Smooth muscle cell (in vitro differentiated cells): Measurements from ENCODE around the gene PGAP1. TPM values are rescaled to one million over a fixed set of nuclear protein-coding genes. Genes with fewer than 3 reads are reported as not detected.

Experiments used
- DNase-seq: peaks from one replicate; lab custom pipeline; 2025; ENCODE audit not compliant: unreplicated experiment; lab: John Stamatoyannopoulos, UW
- H2AFZ ChIP-seq: fragments of 200-600 bp; sonication (generic); 2 replicates; pipeline ENCODE4 v1.6.0; 2016; ENCODE audit warnings: antibody characterized with exemption, low read depth, mild to moderate bottlenecking
- H3F3A ChIP-seq: fragments of 200-600 bp; sonication (generic); 2 replicates; pipeline ENCODE4 v1.6.0; 2017; ENCODE audit warnings: antibody characterized with exemption, low read depth
- H3K27ac ChIP-seq: fragments of 200-600 bp; sonication (generic); 2 replicates; pipeline ENCODE4 v1.5.1; 2016; ENCODE audit warnings: low read depth, mild to moderate bottlenecking
- H3K27me3 ChIP-seq: fragments of 200-600 bp; sonication (generic); 2 replicates; pipeline ENCODE4 v1.6.1; 2016; ENCODE audit warnings: low read depth, mild to moderate bottlenecking
- H3K36me3 ChIP-seq: fragments of 200-600 bp; sonication (generic); 2 replicates; pipeline ENCODE4 v1.5.1; 2016; ENCODE audit warnings: low read depth
- H3K4me1 ChIP-seq: fragments of 200-600 bp; sonication (generic); 2 replicates; pipeline ENCODE4 v1.5.1; 2016; ENCODE audit warnings: low read depth
- H3K4me2 ChIP-seq: fragments of 200-600 bp; sonication (generic); 2 replicates; pipeline ENCODE4 v1.6.0; 2016; ENCODE audit warnings: mild to moderate bottlenecking
- H3K4me3 ChIP-seq: fragments of 200-600 bp; sonication (generic); 2 replicates; pipeline ENCODE4 v1.5.1; 2016; ENCODE audit warnings: mild to moderate bottlenecking
- H3K79me2 ChIP-seq: fragments of 200-600 bp; sonication (generic); 2 replicates; pipeline ENCODE4 v1.6.0; 2016; ENCODE audit warnings: low read depth, mild to moderate bottlenecking
- H3K9ac ChIP-seq: fragments of 200-600 bp; sonication (generic); 2 replicates; pipeline ENCODE4 v1.6.0; 2016; ENCODE audit warnings: low read depth
- H3K9me3 ChIP-seq: fragments of 200-600 bp; sonication (generic); replicated peaks from 2 replicates; pipeline ENCODE4 v1.5.1; 2016; ENCODE audit warnings: low read depth
- H4K20me1 ChIP-seq: fragments of 200-600 bp; sonication (generic); 2 replicates; pipeline ENCODE4 v1.6.0; 2016; ENCODE audit warnings: low read depth
- WGBS: methylation state at CpG from one replicate; pipeline ENCODE4 v1.1.7; 2016; ENCODE audit warnings: low lambda C conversion rate; 5-methylcytosine and 5-hydroxymethylcytosine counted together
- polyA plus RNA-seq: library from polyadenylated mRNA; unstranded; fragments of >200 nt; fragmentation: Nextera tagmentation; extraction: Ambion mirVana; gene quantifications from 2 replicates; pipeline ENCODE4 v1.2.1, GENCODE V29; 2016
- total RNA-seq: library from RNA; depleted of rRNA; stranded (reverse); fragments of >200 nt; gene quantifications from 2 replicates; pipeline ENCODE4 v1.2.3, GENCODE V29; 2014
- TF ChIP-seq, protein P1 (sequence below): fragments of 200-600 bp; sonication (generic); IDR thresholded peaks from 2 replicates; pipeline ENCODE4 v1.5.1; 2017; ENCODE audit warnings: borderline replicate concordance, mild to moderate bottlenecking, antibody characterized with exemption; ENCODE audit not compliant: insufficient read depth, poor library complexity, severe bottlenecking

The PGAP1 gene
- total and polyA plus RNA-seq, 2 experiments from 2014 or later: 1.8 to 30.5 TPM

DNA sequence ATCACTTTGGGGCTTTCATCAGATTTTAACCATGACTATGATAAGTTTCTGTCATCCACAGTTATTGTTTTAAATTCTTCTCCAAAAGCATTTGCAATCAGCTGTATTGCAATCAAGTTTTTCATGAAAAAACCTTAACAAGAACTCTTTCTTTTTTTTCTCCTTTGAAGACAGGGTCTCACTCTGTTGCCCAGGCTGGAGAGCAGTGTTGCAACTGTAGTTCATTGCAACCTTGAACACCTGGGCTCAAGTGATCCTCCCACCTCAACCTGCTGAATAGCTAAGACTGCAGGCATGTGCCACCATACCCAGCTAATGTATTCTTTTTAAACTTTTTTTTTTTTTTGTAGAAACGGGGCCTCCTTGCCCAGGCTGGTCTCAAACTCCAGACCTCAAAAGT, 71.9 kb downstream of the PGAP1 start:
- TF ChIP-seq, protein P1, sequence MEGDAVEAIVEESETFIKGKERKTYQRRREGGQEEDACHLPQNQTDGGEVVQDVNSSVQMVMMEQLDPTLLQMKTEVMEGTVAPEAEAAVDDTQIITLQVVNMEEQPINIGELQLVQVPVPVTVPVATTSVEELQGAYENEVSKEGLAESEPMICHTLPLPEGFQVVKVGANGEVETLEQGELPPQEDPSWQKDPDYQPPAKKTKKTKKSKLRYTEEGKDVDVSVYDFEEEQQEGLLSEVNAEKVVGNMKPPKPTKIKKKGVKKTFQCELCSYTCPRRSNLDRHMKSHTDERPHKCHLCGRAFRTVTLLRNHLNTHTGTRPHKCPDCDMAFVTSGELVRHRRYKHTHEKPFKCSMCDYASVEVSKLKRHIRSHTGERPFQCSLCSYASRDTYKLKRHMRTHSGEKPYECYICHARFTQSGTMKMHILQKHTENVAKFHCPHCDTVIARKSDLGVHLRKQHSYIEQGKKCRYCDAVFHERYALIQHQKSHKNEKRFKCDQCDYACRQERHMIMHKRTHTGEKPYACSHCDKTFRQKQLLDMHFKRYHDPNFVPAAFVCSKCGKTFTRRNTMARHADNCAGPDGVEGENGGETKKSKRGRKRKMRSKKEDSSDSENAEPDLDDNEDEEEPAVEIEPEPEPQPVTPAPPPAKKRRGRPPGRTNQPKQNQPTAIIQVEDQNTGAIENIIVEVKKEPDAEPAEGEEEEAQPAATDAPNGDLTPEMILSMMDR: no peak
- Histone ChIP-seq H3K4me3 (no peak overlapping the region), H3K4me1 (no peaks in the 10 kb centered on the region), H3K9me3 (peaks cover 5% of the 10 kb centered on the region), H3K36me3 (peaks cover 1% of the 10 kb centered on the region), H3K27me3 (peaks cover 27% of the 10 kb centered on the region), H3K27ac (no peak overlapping the region), H2AFZ (no peak overlapping the region), H3K9ac (no peak overlapping the region), H4K20me1 (peaks cover 7% of the 10 kb centered on the region), H3K4me2 (no peak overlapping the region), H3F3A (no peaks in the 10 kb centered on the region), H3K79me2 (no peaks in the 10 kb centered on the region)
- 96% methylated on average over 1 of the region's 1 CpG for WGBS
- DNase-seq: no peak

DNA sequence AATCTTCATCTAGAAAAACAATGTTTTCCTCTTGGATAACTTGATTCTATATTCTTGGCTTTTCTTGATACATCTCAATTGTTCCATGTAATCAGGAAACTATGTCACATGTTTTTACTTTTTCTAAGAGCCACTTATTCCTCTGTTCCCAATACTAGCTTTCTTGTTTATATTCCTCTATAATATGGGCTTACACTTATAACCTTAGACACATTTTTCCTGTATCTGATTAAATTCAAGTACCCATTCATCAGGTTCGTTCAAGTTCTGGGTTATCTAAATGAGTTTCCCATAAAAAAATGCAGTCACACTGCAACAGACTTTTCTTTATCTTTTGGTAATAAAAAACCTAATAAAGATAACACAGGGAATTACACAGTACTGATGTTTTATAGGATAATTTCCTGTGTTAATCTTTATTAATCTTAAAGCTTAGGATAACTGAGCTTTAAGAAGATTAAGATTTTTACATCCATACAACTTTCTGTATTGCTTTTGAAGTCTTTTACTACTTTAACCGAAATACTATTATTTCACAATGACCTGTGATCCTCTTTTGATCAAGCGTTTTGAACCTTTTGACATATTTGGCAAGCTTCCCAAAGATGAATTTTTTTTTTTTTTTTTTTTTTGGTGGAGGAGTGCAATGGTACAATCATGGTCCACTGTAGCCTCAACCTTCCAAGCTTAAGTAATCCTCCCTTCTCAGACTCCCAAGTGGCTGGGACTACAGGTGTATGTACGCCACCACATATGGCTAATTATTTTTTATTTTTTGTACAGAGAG, 73.0 kb downstream of the PGAP1 start:
- Histone ChIP-seq H3K36me3 (no peaks in the 10 kb centered on the region), H3K4me3 (no peak overlapping the region), H4K20me1 (peaks cover 7% of the 10 kb centered on the region), H2AFZ (no peak overlapping the region), H3F3A (no peaks in the 10 kb centered on the region), H3K9ac (no peak overlapping the region), H3K9me3 (no peaks in the 10 kb centered on the region), H3K27ac (no peak overlapping the region), H3K27me3 (peaks cover 27% of the 10 kb centered on the region), H3K4me2 (no peak overlapping the region), H3K79me2 (no peaks in the 10 kb centered on the region), H3K4me1 (no peaks in the 10 kb centered on the region)
- no peak for DNase-seq
- TF ChIP-seq, protein P1: no peak
- WGBS: 50% methylated on average over 4 of the region's 4 CpGs

GRCh38 chr2:196851088-196851487, 75.4 kb downstream of the PGAP1 start:
- Histone ChIP-seq H4K20me1 (peaks cover 4% of the 10 kb centered on the region), H3K9ac (no peak overlapping the region), H3K4me1 (no peaks in the 10 kb centered on the region), H2AFZ (no peak overlapping the region), H3K27ac (no peak overlapping the region), H3K4me3 (no peak overlapping the region), H3K4me2 (no peak overlapping the region), H3K27me3 (peaks cover 15% of the 10 kb centered on the region), H3K9me3 (no peaks in the 10 kb centered on the region), H3K36me3 (peaks cover 11% of the 10 kb centered on the region), H3F3A (no peaks in the 10 kb centered on the region), H3K79me2 (no peaks in the 10 kb centered on the region)
- WGBS: 96% methylated on average over 1 of the region's 1 CpG
- no peak for DNase-seq
- TF ChIP-seq, protein P1: no peak

DNA sequence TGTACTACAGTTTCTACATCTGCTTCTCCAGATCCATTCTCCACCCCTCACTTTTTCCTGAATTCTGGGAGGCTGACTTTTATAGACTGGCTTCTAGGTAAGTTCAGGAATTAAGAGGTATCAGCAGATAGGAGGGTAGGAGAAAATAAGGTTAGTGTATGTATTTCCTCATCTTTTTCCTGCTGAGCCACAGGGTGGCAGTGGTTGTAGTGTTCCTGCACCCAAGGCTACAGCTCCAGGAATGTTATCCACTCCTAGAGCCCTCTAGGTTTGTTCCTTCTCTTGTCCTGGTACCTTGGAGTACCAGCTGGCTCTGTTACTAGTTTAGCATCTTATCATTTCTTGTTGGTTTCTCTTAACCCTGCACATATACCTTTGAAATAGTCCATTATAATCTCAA, 76.6 kb downstream of the PGAP1 start:
- Histone ChIP-seq H2AFZ (no peak overlapping the region), H3K27ac (no peak overlapping the region), H3K4me3 (no peak overlapping the region), H3F3A (no peaks in the 10 kb centered on the region), H3K4me1 (no peaks in the 10 kb centered on the region), H3K9ac (no peak overlapping the region), H3K36me3 (peaks cover 12% of the 10 kb centered on the region), H4K20me1 (peaks cover 4% of the 10 kb centered on the region), H3K79me2 (no peaks in the 10 kb centered on the region), H3K4me2 (no peak overlapping the region), H3K27me3 (peaks cover 12% of the 10 kb centered on the region), H3K9me3 (no peaks in the 10 kb centered on the region)
- DNase-seq: no peak
- TF ChIP-seq, protein P1: peak; percentile 12
